HepG2 (cell line): ENCODE results near the gene SLC9B2.
"Not testable (repeated sequence)": the region's sequence is repeated elsewhere in the genome, so short reads cannot be mapped to it uniquely, and the experiment has no call there.

Experiments
- EP300 ChIP-seq, 3 experiments: sonication (generic) in 1 of 3; formaldehyde crosslinking in 1 of 3; IDR thresholded peaks; 2 replicates each; pipeline versions ENCODE4 v1.5.1 to v1.6.1; 2011 to 2020; ENCODE audit warnings: low read depth in 2 of 3, low read length in 2 of 3, borderline replicate concordance in 1 of 3, improper control_type of control experiment in 1 of 3, mild to moderate bottlenecking in 1 of 3, missing genetic modification reagents in 1 of 3, moderate library complexity in 1 of 3
- EZH2 ChIP-seq: conservative IDR thresholded peaks from 2 replicates; pipeline ENCODE4 v1.6.1; 2012; ENCODE audit warnings: mild to moderate bottlenecking, low read depth, low read length, moderate library complexity
- NFYC ChIP-seq: IDR thresholded peaks from 2 replicates; pipeline ENCODE4 v1.6.1; 2016; ENCODE audit warnings: missing genetic modification reagents, missing compliant biosample characterization
- NR1H2 ChIP-seq: sonication (generic); formaldehyde crosslinking; IDR thresholded peaks from 2 replicates; pipeline ENCODE4 v1.8.1; 2022; ENCODE audit warnings: low read depth, missing genetic modification reagents, borderline replicate concordance

DNA sequence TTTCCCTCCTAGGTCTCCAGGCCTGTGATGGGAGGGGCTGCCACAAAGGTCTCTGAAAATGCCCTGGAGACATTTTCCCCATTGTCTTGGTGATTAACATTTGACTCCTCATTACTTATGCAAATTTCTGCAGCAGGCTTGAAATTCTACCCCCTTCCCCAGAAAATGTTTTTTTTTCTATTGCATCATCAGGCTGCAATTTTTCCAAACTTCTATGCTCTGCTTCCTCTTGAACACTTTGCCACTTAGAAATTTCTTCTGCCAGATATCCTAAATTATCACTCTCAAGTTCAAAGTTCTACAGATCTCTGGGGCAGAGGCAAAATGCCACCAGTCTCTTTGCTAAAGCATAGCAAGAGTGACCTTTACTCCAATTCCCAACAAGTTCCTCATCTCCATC is 82.6 kb downstream of the SLC9B2 start:
- not testable (repeated sequence) for TF ChIP-seq NFYC (CRISPR knock-in tag); NR1H2 (CRISPR knock-in tag); EP300 (IDR thresholded peaks at IDR 0.05; ENCODE audit: low read depth in 2 of 2, low read length in 2 of 2); EP300 (CRISPR knock-in tag; IDR thresholded peaks at IDR 0.05; ENCODE audit: borderline replicate concordance); EZH2
